ENCODE results near the gene MAD1L1. TPM values are rescaled to one million over a fixed set of nuclear protein-coding genes. Genes with fewer than 3 reads are reported as not detected.

MAD1L1 gene
- total and polyA plus RNA-seq, 2 of the 8 experiments (the other 6 are each of a cell fraction or from before 2014, with no cell fraction given): 40.4 to 44.6 TPM

- Histone ChIP-seq H4K8ac (ENCODE audit: extremely low read depth, insufficient read depth, low read length) (no peak overlapping the region), H3K36me3 (ENCODE audit: control insufficient read depth in 2 of 4, insufficient read depth in 4 of 4, low read length in 3 of 4) (no peaks in the 10 kb centered on the region), H3K14ac (ENCODE audit: insufficient read length) (no peak overlapping the region), H4K5ac (ENCODE audit: insufficient read length, low read depth, low read length) (no peak overlapping the region), H3K79me2 (ENCODE audit: control insufficient read depth in 1 of 2, insufficient read depth in 2 of 2, low read length in 2 of 2) (no peaks in the 10 kb centered on the region; a peak in 1 of 4 replicates), H4K20me1 (replicated peaks in 1 of 2; ENCODE audit: control insufficient read depth in 1 of 2, insufficient read depth in 2 of 2, low read length in 2 of 2) (peaks cover 4 to 5% of the 10 kb centered on the region in 2 experiments), H2BK5ac (ENCODE audit: low read depth, low read length) (no peak overlapping the region; the same call in 1 of the 2 replicates), H3K9ac (replicated peaks in 1 of 4; ENCODE audit: extremely low read depth in 1 of 4, low read depth in 3 of 4, low read length in 3 of 4) (no peak overlapping the region), H2BK12ac (ENCODE audit: low read depth, low read length) (no peak overlapping the region), H4K91ac (replicated peaks; ENCODE audit: insufficient read length, low read length) (no peak overlapping the region), H3K18ac (ENCODE audit: extremely low read depth, low read length) (no peak overlapping the region), H2AFZ (ENCODE audit: low read length) (no peak overlapping the region), H2BK120ac (replicated peaks; ENCODE audit: low read depth, low read length) (no peak overlapping the region), H2AK5ac (ENCODE audit: low read depth, low read length) (no peak overlapping the region), H3K23me2 (ENCODE audit: low read depth, low read length) (no peaks in the 10 kb centered on the region), H2BK20ac (ENCODE audit: low read length) (no peak overlapping the region), H3K9me3 (ENCODE audit: insufficient read depth in 2 of 2, low read depth in 1 of 2, low read length in 1 of 2) (no peaks in the 10 kb centered on the region), H3K23ac (ENCODE audit: insufficient read length) (no peak overlapping the region), H3K56ac (replicated peaks; ENCODE audit: insufficient read length, low read depth, low read length) (no peak overlapping the region), H3K4ac (replicated peaks; ENCODE audit: insufficient read length, low read depth, low read length) (no peak overlapping the region), H3K79me1 (ENCODE audit: low read depth, low read length) (no peaks in the 10 kb centered on the region; the same call in none of the 2 replicates), H3K27me3 (replicated peaks in 1 of 4; ENCODE audit: control insufficient read depth in 3 of 4, extremely low read depth in 1 of 4, insufficient read depth in 3 of 4, low read length in 3 of 4) (no peaks in the 10 kb centered on the region), H3K4me2 (ENCODE audit: insufficient read depth in 1 of 2, low read depth in 2 of 2, low read length in 2 of 2) (no peak overlapping the region), H3K4me3 (ENCODE audit: extremely low read depth in 1 of 4, insufficient read depth in 2 of 4, low read depth in 3 of 4, low read length in 4 of 4) (no peak overlapping the region), H3K27ac (ENCODE audit: low read depth, low read length) (no peak overlapping the region), H2BK15ac (ENCODE audit: low read length) (no peak overlapping the region), H3K4me1 (replicated peaks in 1 of 4; ENCODE audit: control insufficient read depth in 3 of 4, insufficient read depth in 4 of 4, low read length in 3 of 4) (peaks cover 0 to 7% (median 3%) of the 10 kb centered on the region in 4 experiments; a peak in 4 of 7 replicates)
- DNase-seq (ENCODE audit: low read depth in 1 of 2, low spot score in 2 of 2) (no peak), FAIRE-seq (no peak)
- ChIA-PET POLR2A (ENCODE audit: partially characterized antibody) (interaction anchor here (0.7 kb wide), 1 partner anchor 849 kb away, joined by 3 read pairs; no protein-coding TSS in a partner anchor), CTCF (ENCODE audit: partially characterized antibody) (interaction anchor here (0.6 to 1.4 kb wide), 3 partner anchors 12 to 214 kb away, joined by 4 read pairs; no protein-coding TSS in a partner anchor)
- 90% methylated on average over 25 of the region's 25 CpGs; no CpG with 5 or more reads in 1 of the 2 experiments for WGBS, 2 experiments (ENCODE audit: extremely low coverage in 1 of 2, insufficient coverage in 1 of 2, insufficient read length in 1 of 2, insufficient replicate concordance in 2 of 2, low coverage in 1 of 2, low lambda C conversion rate in 2 of 2, missing lambda C conversion rate in 1 of 2)
- no peak for TF ChIP-seq CHD1 (IDR thresholded peaks at IDR 0.05; ENCODE audit: low read depth, low read length)
- TF ChIP-seq FOSL1 (IDR thresholded peaks at IDR 0.05; ENCODE audit: insufficient read depth, low read depth, low read length): no peak
- no peak for TF ChIP-seq MAFK (IDR thresholded peaks at IDR 0.05; ENCODE audit: low read depth, low read length)
- TF ChIP-seq KDM5A (IDR thresholded peaks at IDR 0.05; ENCODE audit: low read length): no peak
- TF ChIP-seq HDAC6 (IDR thresholded peaks at IDR 0.05; ENCODE audit: low read depth, low read length): no peak
- TF ChIP-seq BCL11A (IDR thresholded peaks at IDR 0.05; ENCODE audit: low read depth in 2 of 2, low read length in 2 of 2): no peak
- TF ChIP-seq SRF (IDR thresholded peaks at IDR 0.05; ENCODE audit: low read depth, low read length): no peak
- no peak for TF ChIP-seq BACH1 (IDR thresholded peaks at IDR 0.05; ENCODE audit: low read length)
- TF ChIP-seq ATF2 (IDR thresholded peaks at IDR 0.05; ENCODE audit: low read length): no peak
- no peak for TF ChIP-seq RXRA (IDR thresholded peaks at IDR 0.05; ENCODE audit: insufficient read depth, low read depth, low read length)
- no peak for TF ChIP-seq EZH2 (IDR thresholded peaks at IDR 0.05; ENCODE audit: low read depth, low read length, severe bottlenecking)
These were observed 116.8 kb downstream of the MAD1L1 start for GRCh38 chr7:2115760-2116447.
